K562 (cell line): ENCODE results near the gene SLC16A1. TPM values are rescaled to one million over a fixed set of nuclear protein-coding genes. Genes with fewer than 3 reads are reported as not detected.

Experiments used
- CHD4 ChIP-seq: fragments of 200-600 bp; sonication (generic); IDR thresholded peaks from 3 replicates; pipeline ENCODE4 v1.6.1; 2012; ENCODE audit warnings: low read depth, mild to moderate bottlenecking, mixed read lengths, low read length, inconsistent platforms; ENCODE audit not compliant: insufficient read depth, insufficient replicate concordance, poor library complexity, severe bottlenecking
- GATAD2B ChIP-seq: fragments of 450-650 bp; IDR thresholded peaks from 2 replicates; pipeline ENCODE4 v1.6.1; 2017; ENCODE audit warnings: mild to moderate bottlenecking, borderline replicate concordance
- GTF3C2 ChIP-seq: IDR thresholded peaks from 3 replicates; pipeline ENCODE4 v1.6.1; 2011; ENCODE audit warnings: borderline replicate concordance, mild to moderate bottlenecking, moderate library complexity; ENCODE audit not compliant: insufficient read length; ENCODE audit errors: extremely low read depth
- KLF16 ChIP-seq: IDR thresholded peaks from 2 replicates; pipeline ENCODE4 v1.6.1; 2016; ENCODE audit warnings: antibody characterized with exemption
- NFIX ChIP-seq: fragments of 250-450 bp; sonication (Bioruptor Pico); IDR thresholded peaks from 2 replicates; pipeline ENCODE4 v1.4.0; 2020; ENCODE audit warnings: low read depth, mild to moderate bottlenecking, moderate library complexity
- RB1 ChIP-seq: fragments of 450-650 bp; IDR thresholded peaks from 2 replicates; pipeline ENCODE4 v1.6.1; 2017; ENCODE audit warnings: low read depth, mild to moderate bottlenecking
- RERE ChIP-seq: sonication (generic); formaldehyde crosslinking; IDR thresholded peaks from 2 replicates; pipeline ENCODE4 v1.8.0; 2023; ENCODE audit warnings: missing genetic modification reagents, mild to moderate bottlenecking, borderline replicate concordance
- SMARCA5 ChIP-seq: fragments of 450-650 bp; IDR thresholded peaks from 2 replicates; pipeline ENCODE4 v1.6.1; 2016
- SRSF1 ChIP-seq: fragments of 200-400 bp; formaldehyde crosslinking; IDR thresholded peaks from 2 replicates; pipeline ENCODE4 v1.6.1; 2017; ENCODE audit warnings: mild to moderate bottlenecking, low read depth, low read length, moderate library complexity
- TRIM24 ChIP-seq, 2 experiments: fragments of 450-650 bp; IDR thresholded peaks; 2 replicates each; pipeline ENCODE4 v1.6.1; 2016
- USF1 ChIP-seq: sonication (generic); formaldehyde crosslinking; IDR thresholded peaks from 2 replicates; pipeline ENCODE4 v1.9.0; 2022; ENCODE audit warnings: mild to moderate bottlenecking, missing genetic modification reagents
- ZBTB17 ChIP-seq: fragments of 450-650 bp; formaldehyde crosslinking; IDR thresholded peaks from 2 replicates; pipeline ENCODE4 v1.4.0; 2020; ENCODE audit warnings: mild to moderate bottlenecking
- ZBTB7A ChIP-seq: IDR thresholded peaks from 2 replicates; pipeline ENCODE4 v1.6.1; 2011; ENCODE audit warnings: low read depth, mild to moderate bottlenecking, low read length, moderate library complexity, borderline replicate concordance; ENCODE audit not compliant: control insufficient read depth
- ZNF668 ChIP-seq: fragments of 250-450 bp; sonication (Bioruptor Pico); IDR thresholded peaks from 2 replicates; pipeline ENCODE4 v1.8.0; 2022; ENCODE audit warnings: mild to moderate bottlenecking, inconsistent platforms
- ZNF77 ChIP-seq: fragments of 250-450 bp; sonication (Bioruptor Pico); IDR thresholded peaks from 2 replicates; pipeline ENCODE4 v1.5.0; 2020
- polyA plus RNA-seq, 8 experiments: library from polyadenylated mRNA; depleted of rRNA in 4 of 8; stranded (reverse) in 5 of 8; unstranded in 3 of 8; fragments of >200 nt; fragmentation: Nextera tagmentation in 2 of 8; fragmentation: Illumina TruSeq in 1 of 8; extraction: Ambion mirVana in 2 of 8; extraction: Trizol in 1 of 8; gene quantifications; 2 replicates each; pipeline versions ENCODE4 v1.2.1 to v1.2.3, GENCODE V29; 2011 to 2014; ENCODE audit warnings: inconsistent platforms in 1 of 8, missing spikeins in 1 of 8
- total RNA-seq, 7 experiments: library from RNA; depleted of rRNA in 6 of 7; stranded (reverse); fragments of >200 nt in 6 of 7; fragmentation: Illumina TruSeq in 2 of 7; extraction: Trizol in 2 of 7; gene quantifications; 2 replicates each; pipeline versions ENCODE4 v1.2.1 to v1.2.3, GENCODE V29; 2011 to 2021; ENCODE audit warnings: low replicate concordance in 1 of 7

Gene SLC16A1
- total and polyA plus RNA-seq, 9 of the 15 experiments (the other 6 are each of a cell fraction or from before 2014, with no cell fraction given), result 73.1 to 244 (median 117) TPM

- TF ChIP-seq RERE (CRISPR knock-in tag), result no peak
- no peak for TF ChIP-seq GTF3C2
- TF ChIP-seq ZNF77, result no peak
- peak; percentile 73; the same call in 1 of the 2 replicates for TF ChIP-seq GATAD2B
- no peak for TF ChIP-seq ZBTB17 (CRISPR knock-in tag)
- no peak for TF ChIP-seq ZBTB7A
- TF ChIP-seq TRIM24 (IDR thresholded peaks at IDR 0.05), result peak; percentile 95 to 97
- no peak for TF ChIP-seq USF1
- no peak for TF ChIP-seq RB1
- no peak for TF ChIP-seq ZNF668 (CRISPR knock-in tag)
- TF ChIP-seq NFIX, result no peak
- no peak for TF ChIP-seq KLF16
- TF ChIP-seq CHD4, result no peak
- TF ChIP-seq SMARCA5, result no peak
- TF ChIP-seq SRSF1, result no peak
Observed at GRCh38 chr1:112935461-112936111, 20.4 kb downstream of the SLC16A1 start (continued).
